Measurements from ENCODE around the gene ERFL.

GRCh38 chr19:41883463-41883820 lies 44.8 kb downstream of the ERFL start:
- TF ChIP-seq ZNF274 (IDR thresholded peaks at IDR 0.05; ENCODE audit: low read depth, low read length): no peak
- TF ChIP-seq YY1 (IDR thresholded peaks at IDR 0.05; ENCODE audit: insufficient read depth, insufficient read length): no peak

All from NT2/D1 (cell line).